SK-N-SH (cell line): ENCODE data around the gene SMAD5.

Source experiments
- ELF1 ChIP-seq: IDR thresholded peaks from 2 replicates; pipeline ENCODE4 v1.4.0; 2012
- FOSL2 ChIP-seq: IDR thresholded peaks from 2 replicates; pipeline ENCODE4 v1.4.0; 2012; ENCODE audit warnings: low read depth, mild to moderate bottlenecking, moderate library complexity, borderline replicate concordance
- JUND ChIP-seq: IDR thresholded peaks from 2 replicates; pipeline ENCODE4 v1.4.0; 2012
- MXI1 ChIP-seq: IDR thresholded peaks from 2 replicates; pipeline ENCODE4 v1.6.1; 2012; ENCODE audit warnings: mild to moderate bottlenecking, low read depth, low read length, improper control_type of control experiment
- POLR2AphosphoS5 ChIP-seq: IDR thresholded peaks from 2 replicates; pipeline ENCODE4 v1.6.1; 2012; ENCODE audit warnings: low read depth, low read length
- RAD21 ChIP-seq: IDR thresholded peaks from 2 replicates; pipeline ENCODE4 v1.6.1; 2012; ENCODE audit warnings: mild to moderate bottlenecking, low read length
- RCOR1 ChIP-seq: fragments of 150-350 bp; IDR thresholded peaks from 2 replicates; pipeline ENCODE4 v1.6.1; 2017; ENCODE audit warnings: antibody characterized with exemption, low read length
- SIN3A ChIP-seq: IDR thresholded peaks from 2 replicates; pipeline ENCODE4 v1.6.1; 2012; ENCODE audit warnings: low read depth, mild to moderate bottlenecking, low read length, moderate library complexity, borderline replicate concordance
- SMC3 ChIP-seq: IDR thresholded peaks from 2 replicates; pipeline ENCODE4 v1.6.1; 2012; ENCODE audit warnings: low read depth, low read length, improper control_type of control experiment
- TAF1 ChIP-seq: IDR thresholded peaks from 2 replicates; pipeline ENCODE4 v1.6.1; 2012; ENCODE audit warnings: low read depth, mild to moderate bottlenecking, low read length, moderate library complexity, borderline replicate concordance
- TCF12 ChIP-seq: IDR thresholded peaks from 2 replicates; pipeline ENCODE4 v1.4.0; 2012
- YY1 ChIP-seq: IDR thresholded peaks from 2 replicates; pipeline ENCODE4 v1.4.0; 2012; ENCODE audit warnings: low read depth, mild to moderate bottlenecking
- TF ChIP-seq, protein P1 (sequence below): fragments of 200-600 bp; sonication (generic); IDR thresholded peaks from 2 replicates; pipeline ENCODE4 v1.6.1; 2017; ENCODE audit warnings: antibody characterized with exemption, mild to moderate bottlenecking, moderate library complexity
- TF ChIP-seq, protein P2 (sequence below): IDR thresholded peaks from 2 replicates; pipeline ENCODE4 v1.6.1; 2012; ENCODE audit warnings: mild to moderate bottlenecking, low read depth, low read length, moderate library complexity

DNA sequence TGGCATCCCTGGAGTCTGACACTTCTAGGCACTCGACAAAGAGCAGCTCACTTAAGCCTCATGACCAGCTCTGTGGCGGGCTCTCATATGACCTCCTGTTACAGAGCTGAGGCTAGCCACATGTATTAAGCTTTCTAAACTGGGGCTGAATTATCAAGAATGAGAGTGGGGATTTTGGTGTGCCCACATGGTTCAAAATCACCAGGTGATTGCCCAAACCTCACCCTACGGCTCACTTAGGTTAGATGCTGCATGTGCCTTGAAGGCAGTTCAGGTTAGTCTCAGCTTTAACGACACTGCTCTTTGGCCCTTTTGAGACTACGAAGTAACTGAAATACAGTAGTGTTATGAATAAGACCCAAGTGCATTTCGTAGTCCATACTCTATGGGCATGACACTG is 99.7 kb downstream of the SMAD5 start:
- TF ChIP-seq TCF12, result no peak
- TF ChIP-seq FOSL2, result no peak
- TF ChIP-seq, protein P1, sequence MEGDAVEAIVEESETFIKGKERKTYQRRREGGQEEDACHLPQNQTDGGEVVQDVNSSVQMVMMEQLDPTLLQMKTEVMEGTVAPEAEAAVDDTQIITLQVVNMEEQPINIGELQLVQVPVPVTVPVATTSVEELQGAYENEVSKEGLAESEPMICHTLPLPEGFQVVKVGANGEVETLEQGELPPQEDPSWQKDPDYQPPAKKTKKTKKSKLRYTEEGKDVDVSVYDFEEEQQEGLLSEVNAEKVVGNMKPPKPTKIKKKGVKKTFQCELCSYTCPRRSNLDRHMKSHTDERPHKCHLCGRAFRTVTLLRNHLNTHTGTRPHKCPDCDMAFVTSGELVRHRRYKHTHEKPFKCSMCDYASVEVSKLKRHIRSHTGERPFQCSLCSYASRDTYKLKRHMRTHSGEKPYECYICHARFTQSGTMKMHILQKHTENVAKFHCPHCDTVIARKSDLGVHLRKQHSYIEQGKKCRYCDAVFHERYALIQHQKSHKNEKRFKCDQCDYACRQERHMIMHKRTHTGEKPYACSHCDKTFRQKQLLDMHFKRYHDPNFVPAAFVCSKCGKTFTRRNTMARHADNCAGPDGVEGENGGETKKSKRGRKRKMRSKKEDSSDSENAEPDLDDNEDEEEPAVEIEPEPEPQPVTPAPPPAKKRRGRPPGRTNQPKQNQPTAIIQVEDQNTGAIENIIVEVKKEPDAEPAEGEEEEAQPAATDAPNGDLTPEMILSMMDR, result no peak
- TF ChIP-seq JUND, result no peak
- TF ChIP-seq, protein P2, sequence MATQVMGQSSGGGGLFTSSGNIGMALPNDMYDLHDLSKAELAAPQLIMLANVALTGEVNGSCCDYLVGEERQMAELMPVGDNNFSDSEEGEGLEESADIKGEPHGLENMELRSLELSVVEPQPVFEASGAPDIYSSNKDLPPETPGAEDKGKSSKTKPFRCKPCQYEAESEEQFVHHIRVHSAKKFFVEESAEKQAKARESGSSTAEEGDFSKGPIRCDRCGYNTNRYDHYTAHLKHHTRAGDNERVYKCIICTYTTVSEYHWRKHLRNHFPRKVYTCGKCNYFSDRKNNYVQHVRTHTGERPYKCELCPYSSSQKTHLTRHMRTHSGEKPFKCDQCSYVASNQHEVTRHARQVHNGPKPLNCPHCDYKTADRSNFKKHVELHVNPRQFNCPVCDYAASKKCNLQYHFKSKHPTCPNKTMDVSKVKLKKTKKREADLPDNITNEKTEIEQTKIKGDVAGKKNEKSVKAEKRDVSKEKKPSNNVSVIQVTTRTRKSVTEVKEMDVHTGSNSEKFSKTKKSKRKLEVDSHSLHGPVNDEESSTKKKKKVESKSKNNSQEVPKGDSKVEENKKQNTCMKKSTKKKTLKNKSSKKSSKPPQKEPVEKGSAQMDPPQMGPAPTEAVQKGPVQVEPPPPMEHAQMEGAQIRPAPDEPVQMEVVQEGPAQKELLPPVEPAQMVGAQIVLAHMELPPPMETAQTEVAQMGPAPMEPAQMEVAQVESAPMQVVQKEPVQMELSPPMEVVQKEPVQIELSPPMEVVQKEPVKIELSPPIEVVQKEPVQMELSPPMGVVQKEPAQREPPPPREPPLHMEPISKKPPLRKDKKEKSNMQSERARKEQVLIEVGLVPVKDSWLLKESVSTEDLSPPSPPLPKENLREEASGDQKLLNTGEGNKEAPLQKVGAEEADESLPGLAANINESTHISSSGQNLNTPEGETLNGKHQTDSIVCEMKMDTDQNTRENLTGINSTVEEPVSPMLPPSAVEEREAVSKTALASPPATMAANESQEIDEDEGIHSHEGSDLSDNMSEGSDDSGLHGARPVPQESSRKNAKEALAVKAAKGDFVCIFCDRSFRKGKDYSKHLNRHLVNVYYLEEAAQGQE, result no peak
- TF ChIP-seq TAF1, result no peak
- TF ChIP-seq SIN3A, result no peak
- no peak for TF ChIP-seq RCOR1
- TF ChIP-seq MXI1, result no peak
- TF ChIP-seq POLR2AphosphoS5, result no peak
- TF ChIP-seq YY1, result no peak
- TF ChIP-seq RAD21, result no peak
- TF ChIP-seq ELF1, result no peak
- TF ChIP-seq SMC3, result no peak
